GM18502 (cell line): ENCODE measurements around the gene RALGDS.

Source experiments
- ATAC-seq: cut with Tn5 transposase; IDR thresholded peaks from one replicate; pipeline ENCODE4 v1.9.1; 2021; ENCODE audit warnings: mild to moderate bottlenecking; ENCODE audit not compliant: unreplicated experiment, poor library complexity

RALGDS gene

DNA sequence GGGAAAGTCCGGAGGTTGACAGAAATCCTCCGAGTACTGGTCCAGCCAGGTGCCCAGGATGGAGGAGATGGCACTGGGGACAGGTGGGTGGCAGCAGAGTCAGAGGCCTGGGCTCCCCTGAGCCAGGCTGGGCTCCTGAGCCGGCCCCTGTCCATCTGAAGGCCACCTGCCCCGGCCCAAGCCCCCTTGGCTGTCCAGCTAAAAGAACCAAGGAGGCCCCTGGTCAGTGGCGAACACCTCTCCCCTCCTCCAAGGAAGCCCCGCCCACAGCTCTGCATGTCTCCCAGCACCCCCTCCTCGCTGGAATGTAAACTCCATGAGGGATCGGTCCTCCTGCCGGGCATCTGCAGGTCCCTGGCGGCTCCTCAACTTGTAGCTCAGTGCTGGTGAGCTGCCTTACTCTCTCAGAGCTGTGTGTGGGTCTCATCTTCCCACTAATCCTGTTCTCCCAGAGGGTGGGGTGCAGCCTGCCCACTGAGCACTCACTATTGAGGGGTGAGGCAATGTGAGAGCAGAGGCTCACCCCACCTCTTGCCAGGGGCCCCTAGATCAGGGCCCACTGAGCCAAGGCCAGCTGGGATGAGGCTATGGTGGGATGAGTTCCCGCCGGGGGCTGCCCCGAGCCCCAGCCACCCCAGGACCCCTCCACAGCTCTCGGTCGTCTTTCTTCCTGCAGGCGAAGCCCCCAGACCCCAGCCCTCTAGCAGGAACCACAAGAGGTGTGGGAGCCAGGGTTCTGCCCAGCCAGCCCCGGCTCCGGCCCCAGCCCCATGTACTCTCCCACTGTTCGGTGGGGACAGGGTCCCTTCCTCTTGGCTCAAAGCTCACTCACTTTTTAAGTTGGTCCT lies 12.0 kb downstream of the RALGDS start:
- ATAC-seq: no peak

DNA sequence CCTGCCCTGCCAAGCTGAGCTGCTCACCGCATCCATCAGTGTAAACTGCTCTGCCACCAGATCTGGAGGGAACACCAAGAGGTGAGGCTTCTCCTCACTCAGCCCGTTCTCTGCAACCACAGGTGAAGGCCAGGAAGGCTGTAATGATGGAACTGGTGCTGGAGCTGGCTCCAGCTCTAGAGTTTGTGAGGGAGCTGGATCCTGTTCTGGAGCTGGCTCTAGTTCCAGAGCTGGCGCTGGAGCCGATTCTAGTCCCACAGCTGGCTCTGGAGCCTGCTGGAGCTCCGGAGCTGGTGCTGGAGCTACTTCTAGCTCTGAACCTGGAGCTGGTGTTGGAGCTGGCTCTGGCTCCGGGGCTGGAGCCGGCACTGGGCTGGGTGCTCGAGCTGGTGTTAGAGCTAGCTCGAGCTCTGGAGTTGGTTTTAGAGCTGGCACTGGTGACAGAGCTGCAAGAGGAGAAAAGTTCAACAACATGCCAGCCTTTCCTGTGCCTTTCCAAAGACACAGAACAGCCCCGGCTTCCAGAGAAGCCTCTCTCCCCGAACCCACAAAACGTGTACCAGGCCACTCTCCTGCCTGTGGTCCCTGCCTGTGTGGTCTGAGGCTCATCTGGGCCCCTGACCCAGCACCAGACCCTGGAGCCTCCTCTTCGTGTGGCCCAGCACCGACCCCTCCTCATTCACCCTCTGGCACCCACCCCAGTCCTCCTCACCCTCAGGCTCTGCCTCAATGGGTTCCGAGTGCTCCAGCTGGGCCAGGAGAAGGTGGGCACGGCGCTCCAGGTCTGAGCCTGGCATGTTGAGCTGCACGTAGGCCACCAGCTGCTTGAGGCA lies 12.9 kb downstream of the RALGDS start:
- no peak for ATAC-seq

DNA sequence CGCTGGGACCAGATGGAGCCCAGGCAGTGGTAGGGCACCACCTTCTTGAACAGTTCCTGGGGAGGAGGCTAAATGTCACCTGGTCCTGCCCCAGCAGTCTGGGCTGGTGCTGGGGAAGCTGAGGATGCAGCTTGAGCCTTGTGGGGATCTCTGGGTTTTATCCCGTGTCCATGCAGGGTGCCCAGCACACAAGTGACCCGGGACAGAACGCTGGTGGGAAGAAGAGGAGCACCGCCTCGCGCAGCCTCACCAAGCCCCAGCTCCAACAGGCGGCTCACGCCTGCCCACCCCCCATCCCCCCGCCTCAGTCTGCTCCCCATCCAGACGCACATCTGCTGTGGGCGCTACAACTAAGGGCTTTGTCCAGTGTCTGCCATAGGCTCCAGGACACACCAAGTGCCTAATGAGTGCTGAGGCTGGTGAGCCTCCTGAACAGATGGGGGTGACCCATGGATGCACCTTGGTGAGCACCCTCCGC lies 13.8 kb downstream of the RALGDS start:
- no peak for ATAC-seq

- no peak for ATAC-seq
Observed at GRCh38 chr9:133106511-133107244, 14.4 kb downstream of the RALGDS start.

DNA sequence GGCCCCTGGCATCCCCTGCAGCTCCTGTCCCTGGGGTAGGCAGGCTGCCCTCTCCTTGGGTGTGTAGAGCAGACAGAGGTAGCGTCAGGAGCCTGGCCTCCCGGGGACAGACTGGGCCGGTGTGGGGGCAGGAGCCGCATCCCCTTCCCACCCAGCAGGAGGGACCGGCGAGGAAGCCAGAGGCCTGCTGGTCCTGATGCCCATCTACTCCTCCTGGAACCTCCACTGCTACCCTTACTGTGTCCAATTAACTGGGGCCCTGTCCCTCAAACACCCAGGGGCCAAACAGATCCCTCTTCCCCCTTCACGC lies 15.6 kb downstream of the RALGDS start:
- no peak for ATAC-seq

DNA sequence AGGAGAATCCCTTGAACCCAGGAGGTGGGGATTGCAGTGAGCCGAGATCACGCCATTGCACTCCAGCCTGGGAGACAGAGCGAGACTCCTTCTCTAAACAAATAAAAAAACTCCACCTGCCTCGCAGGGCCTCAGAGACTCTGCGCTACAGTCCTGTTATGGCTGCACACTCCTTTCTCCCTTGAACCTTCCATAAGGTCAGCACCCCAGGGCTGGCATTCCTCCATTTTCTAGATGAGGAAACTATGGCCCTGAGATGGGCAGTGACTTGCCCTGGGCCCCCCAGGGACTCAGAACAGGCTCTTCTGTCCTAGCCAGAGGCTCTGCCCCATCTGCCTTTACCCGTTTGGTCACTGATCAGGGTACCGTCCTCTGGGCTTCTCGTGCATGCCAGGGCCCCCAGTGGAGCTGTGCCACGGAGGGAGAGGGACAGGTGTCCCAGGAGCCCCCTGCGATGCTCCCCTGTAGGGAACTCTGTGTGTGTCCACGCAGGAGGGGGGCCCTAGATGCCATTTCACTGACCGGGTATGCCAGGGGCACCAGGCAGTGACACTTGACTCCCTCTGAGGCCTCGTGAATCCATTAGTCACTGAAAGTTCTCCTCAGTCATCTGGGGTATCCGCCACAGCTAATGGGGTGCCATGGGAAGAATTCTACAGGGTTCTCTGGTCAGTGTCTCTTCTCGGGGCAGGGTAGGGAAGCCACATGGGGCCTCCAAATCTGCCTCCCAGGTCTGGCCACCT lies 16.2 kb downstream of the RALGDS start:
- no peak for ATAC-seq

GRCh38 chr9:133103987-133104505 lies 17.0 kb downstream of the RALGDS start:
- ATAC-seq: no peak

GRCh38 chr9:133103183-133103986 lies 17.7 kb downstream of the RALGDS start:
- no peak for ATAC-seq

GRCh38 chr9:133102190-133103021 lies 18.6 kb downstream of the RALGDS start:
- no peak for ATAC-seq

GRCh38 chr9:133101356-133102189 lies 19.5 kb downstream of the RALGDS start:
- ATAC-seq: no peak

DNA sequence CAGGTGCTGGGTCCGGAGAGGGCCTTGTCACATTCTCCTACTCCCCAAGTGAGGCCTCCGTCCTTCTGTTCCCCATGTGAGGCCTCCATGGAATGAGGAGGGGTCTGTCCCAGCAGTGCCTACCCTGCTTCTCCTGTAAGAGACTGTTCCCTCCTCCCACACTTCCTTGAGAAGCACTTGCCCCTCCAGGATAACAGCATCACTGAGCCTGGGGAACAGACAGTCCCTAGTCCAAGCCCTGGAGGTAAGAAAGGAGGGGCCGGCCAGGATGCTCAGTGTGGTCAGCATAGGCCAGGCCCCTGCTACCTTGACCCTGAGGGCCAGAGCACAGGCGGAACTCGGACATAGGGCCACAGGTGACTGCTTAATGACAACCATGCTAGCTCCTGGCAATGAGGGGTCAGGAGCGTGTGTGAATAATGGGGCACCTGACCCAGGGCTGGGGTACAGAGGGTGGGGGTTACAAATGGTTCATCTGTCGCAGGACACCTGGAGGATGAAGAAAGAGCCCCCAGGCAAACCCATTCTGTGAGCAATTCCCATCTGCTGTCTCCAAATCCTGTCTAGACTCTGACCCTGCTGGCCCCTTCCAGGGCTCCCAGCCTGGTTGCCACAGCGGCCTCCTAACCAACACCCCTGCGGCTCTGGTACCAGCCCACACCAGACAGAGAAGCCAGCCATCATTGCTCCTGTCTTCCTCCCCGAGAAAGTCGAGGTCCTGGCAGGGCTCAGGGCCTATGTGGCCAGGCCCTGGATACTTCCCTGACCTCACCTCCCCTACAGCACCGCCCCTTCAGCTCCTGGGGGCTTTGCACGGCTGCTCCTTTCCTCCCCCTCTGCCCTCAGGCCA lies 20.3 kb downstream of the RALGDS start:
- no peak for ATAC-seq

DNA sequence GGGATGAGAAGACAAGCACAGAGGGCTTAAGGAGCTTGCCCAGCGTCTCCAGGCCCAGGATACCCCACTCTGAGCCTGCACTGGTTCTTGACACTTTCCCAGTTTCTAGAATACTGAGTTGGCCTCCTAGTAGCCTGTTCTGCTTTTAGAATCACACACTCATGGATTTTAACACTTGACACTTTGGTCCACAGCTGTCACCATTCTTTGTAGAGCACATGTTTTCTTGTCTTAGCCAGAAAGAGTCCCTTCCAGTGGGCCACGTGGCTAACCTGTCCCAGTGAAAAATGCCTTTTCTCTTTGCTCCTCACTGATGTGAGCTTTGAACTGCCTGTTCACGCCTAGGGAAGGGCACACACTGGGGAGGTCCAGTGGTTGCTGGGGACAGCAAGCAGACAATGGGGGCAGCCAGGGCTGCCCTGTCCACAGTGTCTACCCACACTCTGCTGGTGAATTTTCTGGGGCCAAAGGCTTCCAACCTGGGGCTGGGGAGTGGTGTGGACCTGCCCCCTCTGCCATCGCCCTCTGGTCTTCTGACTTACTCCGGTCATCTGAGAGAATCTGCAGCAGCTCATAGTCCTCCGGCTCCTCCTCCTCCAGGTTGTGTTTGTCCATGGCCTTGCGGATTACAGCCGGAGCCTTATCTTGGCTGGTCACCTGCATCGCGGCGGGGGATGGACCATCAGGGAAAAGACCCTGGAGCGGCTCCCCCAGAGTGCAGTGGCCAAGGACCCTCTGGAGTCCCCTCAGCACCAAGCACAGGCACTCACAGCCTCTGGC lies 21.1 kb downstream of the RALGDS start:
- no peak for ATAC-seq

GRCh38 chr9:133098871-133099270 lies 22.2 kb downstream of the RALGDS start:
- no peak for ATAC-seq

GRCh38 chr9:133098104-133098754 lies 22.8 kb downstream of the RALGDS start:
- ATAC-seq: no peak

- ATAC-seq: no peak
Observed at GRCh38 chr9:133094842-133095393, 26.1 kb downstream of the RALGDS start.
